Epidermal melanocyte (primary cell): Measurements from ENCODE around the gene NFKBIA.
"Not testable (repeated sequence)": the region's sequence is repeated elsewhere in the genome, so short reads cannot be mapped to it uniquely, and the experiment has no call there.

Experiments used
- DNase-seq: peaks from one replicate; pipeline ENCODE4 v3.0.0; 2011; ENCODE audit warnings: low spot score; ENCODE audit not compliant: insufficient read length

The NFKBIA gene

GRCh38 chr14:35390577-35391387, 13.8 kb downstream of the NFKBIA start:
- no peak for DNase-seq

DNA sequence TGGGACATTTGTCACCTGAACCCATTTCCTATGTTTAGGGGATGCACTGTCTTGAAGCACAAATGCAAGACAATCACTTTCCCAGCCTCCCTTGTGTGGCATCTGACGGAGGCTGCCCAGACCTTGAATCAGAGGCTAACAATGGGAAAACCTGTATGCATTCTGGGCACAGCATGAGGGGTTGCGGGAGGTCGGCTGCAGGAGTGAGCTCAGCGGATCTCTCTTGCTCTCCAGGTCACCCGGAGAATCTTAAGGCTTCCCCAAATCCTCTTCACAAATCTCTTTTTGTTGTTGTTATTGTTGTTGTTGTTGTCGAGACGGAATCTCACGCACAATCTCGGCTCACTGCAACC, 15.3 kb downstream of the NFKBIA start:
- no peak for DNase-seq

GRCh38 chr14:35388656-35389314, 15.8 kb downstream of the NFKBIA start:
- no peak for DNase-seq

GRCh38 chr14:35387713-35388579, 16.6 kb downstream of the NFKBIA start:
- DNase-seq, result no peak

DNA sequence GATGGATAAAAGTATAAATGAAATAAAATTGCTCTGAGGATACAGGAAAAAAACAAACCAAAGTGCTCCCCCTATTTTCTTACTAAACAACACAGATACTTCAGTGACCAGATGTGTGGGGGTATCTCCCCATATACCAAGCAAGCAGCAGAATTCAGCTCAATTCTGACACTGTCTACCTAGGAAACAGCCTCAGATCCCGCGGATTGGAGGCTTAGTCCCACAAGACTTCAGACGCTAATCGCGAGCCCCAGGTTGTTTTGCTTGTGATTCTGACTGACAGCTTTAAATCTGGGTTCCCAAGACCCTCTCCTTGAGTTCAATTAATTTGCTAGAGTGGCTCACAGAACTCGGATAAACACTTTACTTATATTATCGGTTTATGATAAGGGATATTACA, 17.3 kb downstream of the NFKBIA start:
- no peak for DNase-seq

- no peak for DNase-seq
Observed at GRCh38 chr14:35386673-35387125, 17.9 kb downstream of the NFKBIA start.

DNA sequence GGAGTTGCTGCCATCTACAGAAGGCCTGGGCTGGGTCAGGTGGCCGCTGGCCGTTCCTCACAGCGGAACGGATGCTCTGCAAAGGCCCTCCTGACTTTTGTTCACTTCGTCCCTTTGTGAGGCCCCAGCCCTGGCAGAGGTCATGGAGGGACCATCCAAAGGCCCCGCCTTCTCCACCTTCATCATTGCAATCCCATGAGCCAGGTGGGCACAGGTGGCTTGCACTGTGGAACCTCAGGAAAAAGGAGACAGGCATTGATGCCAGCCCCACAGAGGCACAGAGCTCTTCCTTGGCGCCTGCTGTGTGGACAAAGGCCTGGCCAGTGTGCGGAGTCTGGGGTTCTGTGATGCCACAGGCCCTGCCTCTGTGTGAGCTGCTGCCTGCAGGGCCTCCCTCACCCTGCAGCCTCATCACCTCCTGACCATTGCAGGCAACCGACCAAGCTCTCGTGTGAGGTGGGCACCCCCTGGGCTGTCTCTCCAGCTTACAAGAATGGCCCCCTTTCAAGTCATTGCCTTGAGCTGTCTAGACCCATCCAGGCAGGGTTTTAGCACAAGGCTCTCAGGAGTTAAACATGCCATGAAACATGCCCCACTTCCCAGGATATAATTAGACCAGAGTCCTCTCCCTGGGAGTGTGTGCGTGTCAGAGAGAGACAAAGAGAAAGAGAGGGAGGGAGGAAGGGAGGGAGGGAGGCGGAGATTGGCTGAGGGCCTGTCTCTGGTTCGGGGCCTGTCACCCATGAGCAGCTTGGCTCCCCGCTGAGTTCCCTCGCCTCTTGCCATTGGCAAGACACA, 19.3 kb downstream of the NFKBIA start:
- DNase-seq, result peak; percentile 88

DNA sequence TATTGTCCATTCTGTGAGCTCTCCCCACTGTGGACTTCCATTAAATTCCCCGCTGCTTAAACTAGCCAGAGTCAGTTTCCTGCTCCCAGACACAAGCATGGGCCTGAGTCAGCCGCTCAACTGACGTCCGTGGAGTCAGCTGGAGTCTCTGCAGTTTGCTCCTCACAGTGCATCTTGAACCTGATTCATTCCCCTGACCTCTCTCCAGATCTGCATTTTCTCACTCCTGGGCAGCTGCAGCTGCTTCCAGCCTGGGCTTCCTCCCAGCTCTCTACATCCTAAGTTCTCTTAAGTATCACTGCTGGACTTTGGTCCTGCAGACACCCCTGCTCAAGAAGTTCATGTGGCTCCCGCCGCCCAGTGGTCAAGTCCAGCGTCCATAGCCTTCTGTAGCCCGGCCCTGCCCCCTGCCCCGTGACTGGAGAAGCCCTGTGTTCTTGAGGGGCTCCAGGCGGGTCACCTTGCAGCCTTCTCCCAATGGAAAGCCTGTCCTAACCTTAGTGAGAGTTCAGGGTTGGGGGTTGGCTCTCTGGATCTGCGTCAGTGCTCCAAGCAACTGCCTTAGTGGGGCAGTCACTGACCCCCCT, 20.0 kb downstream of the NFKBIA start:
- no peak for DNase-seq

GRCh38 chr14:35383569-35384454, 20.7 kb downstream of the NFKBIA start:
- DNase-seq, result no peak

DNA sequence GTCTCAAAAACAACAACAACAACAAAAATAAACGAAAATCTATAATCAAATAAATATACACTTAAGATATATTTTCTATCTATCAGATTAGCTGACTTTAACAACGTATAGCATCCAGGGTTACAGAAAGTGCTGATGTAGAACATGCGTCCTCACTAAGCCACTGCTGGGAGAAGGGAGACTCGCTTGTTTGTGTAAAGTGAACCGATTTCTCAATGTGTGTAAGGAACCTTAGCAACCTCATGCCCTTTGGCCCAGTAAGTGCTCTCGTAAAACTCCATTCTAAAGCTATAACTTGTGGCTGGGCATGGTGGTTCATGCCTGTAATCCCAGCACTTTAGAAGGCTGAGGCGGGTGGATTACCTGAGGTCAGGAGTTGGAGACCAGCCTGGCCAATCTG, 23.8 kb downstream of the NFKBIA start:
- DNase-seq, result no peak

DNA sequence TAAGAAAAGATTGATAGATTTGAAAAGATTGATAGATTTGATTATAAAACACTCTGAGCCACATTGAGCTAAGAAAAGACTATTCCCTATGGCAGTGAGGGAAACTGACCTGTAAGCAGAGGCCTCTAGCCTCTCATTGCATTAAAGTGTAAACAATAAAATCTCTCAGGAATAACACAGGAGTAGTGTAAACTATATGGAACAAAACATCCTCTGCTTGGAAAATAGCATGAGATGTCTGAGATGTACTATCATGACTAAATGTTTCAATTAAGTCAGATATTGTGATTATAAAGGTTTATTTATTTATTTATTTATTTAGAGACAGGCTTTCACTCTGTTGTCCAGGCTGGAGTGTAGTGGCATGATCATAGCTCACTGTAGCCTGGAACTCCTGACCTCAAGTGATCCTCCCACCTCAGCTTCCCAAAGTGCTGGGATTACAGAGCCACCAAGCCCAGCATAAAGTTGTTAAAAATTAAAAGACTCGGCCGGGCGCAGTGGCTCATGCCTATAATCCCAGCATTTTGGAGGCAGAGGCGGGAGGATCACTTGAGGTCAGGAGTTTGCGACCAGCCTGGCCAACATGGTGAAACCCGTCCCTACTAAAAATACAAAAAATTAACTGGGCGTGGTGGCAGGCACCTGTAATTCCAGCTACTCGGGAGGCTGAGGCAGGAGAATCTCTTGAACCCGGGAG, 25.2 kb downstream of the NFKBIA start:
- DNase-seq, result not testable (repeated sequence)

- DNase-seq, result no peak
Observed at GRCh38 chr14:35378425-35379233, 25.9 kb downstream of the NFKBIA start.

DNA sequence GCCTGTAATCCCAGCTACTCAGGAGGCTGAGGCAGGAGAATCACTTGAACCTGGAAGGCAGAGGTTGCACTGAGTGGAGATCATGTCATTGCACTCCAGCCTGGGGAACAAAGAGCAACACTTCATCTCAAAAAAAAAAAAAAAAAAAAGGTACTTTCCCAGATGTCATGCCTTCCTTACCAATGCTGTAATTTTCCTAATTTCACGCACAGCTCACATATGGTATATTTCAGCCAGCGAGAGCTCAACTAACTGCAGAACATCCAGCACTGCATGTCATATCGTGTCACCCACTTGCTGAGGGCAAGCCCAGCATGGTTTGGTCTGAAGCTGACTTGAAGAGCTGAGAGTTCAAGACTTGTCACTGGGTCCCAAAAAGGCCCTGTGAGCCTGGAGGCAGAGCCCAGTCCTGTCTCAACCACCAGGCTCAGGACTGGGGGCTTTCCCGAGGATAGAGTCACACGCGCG, 29.0 kb downstream of the NFKBIA start:
- DNase-seq, result no peak

GRCh38 chr14:35374263-35374712, 30.3 kb downstream of the NFKBIA start:
- DNase-seq, result peak; percentile 49

DNA sequence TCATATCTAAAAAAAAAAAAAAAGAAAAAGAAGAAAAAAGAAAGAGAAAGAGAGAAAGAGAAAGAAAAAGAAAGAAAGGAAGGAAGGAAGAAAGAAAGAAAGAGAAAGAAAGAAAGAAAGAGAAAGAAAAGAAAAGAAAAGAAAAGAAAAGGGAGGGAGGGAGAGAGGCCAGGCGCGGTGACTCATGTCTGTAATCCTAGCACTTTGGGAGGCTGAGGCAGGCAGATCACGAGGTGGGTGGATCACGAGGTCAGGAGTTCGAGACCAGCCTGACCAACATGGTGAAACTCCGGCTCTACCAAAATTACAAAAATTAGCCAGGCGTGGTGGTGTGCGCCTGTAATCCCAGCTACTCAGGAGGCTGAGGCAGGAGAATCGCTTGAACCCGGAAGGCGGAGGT, 31.3 kb downstream of the NFKBIA start:
- DNase-seq, result not testable (repeated sequence)

DNA sequence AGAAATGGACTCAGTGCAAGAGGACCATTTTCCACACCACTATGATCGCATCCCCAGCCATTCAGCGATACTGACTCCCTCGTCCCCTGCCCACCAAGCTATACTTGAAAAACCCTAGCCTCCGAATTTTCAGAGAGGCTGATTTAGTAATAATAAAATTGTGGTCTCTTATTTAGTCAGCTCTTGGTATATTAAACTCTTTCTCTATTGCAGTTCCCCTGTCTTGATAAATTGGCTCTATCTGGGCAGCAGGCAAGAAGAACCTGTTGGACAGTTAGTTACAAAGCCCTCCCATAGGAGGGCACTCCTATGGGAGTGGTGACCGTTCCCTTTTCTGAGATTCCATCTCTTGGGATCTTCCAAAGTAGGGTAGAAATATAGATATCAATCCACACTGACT, 33.6 kb downstream of the NFKBIA start:
- no peak for DNase-seq

DNA sequence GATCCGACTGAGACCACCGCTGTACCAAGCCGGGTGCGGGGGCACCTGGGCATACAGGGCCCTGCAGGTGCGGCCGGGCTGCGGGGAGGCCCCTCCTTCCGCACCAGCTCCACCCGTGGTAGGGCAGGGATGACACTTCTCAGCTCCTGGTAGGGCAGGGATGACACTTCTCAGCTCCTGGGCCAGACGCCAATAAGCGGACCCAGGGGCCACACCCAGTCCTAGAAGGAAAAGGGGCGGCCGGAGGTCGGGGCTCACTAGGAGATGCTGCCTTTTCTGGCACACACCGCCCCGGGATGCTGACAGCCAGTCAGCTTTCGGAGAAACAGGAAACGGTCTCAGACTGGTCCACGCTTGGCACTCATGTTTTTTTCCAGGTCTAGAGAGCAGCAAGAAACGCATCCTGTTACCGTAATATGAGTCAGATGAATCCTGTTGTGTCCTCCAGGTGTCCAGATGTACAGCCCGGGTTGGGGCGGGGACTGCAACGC, 34.8 kb downstream of the NFKBIA start:
- DNase-seq, result no peak
